GM18861 (cell line): ENCODE data around the gene INPP5D.
"Not testable (repeated sequence)": the region's sequence is repeated elsewhere in the genome, so short reads cannot be mapped to it uniquely, and the experiment has no call there.

Experiments used
- ATAC-seq: cut with Tn5 transposase; IDR thresholded peaks from one replicate; pipeline ENCODE4 v1.9.1; 2021; ENCODE audit not compliant: unreplicated experiment

Gene INPP5D

DNA sequence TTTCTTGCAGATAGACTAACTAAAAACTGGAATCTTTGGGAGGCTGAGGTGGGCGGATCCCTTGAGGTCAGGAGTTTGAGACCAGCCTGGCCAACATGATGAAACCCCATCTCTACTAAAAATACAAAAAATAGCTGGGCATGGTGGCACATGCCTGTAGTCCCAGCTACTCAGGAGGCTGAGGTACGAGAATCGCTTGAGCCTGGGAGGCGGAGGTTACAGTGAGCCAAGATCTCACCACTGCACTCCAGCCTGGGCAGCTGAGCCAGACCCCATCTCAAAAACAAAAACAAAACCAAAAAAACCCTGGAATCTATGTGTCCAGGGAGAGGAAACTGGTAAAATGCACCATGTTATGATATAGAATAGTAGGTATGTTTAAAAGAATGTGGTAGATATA lies 7.6 kb upstream of the INPP5D start:
- ATAC-seq: not testable (repeated sequence)

DNA sequence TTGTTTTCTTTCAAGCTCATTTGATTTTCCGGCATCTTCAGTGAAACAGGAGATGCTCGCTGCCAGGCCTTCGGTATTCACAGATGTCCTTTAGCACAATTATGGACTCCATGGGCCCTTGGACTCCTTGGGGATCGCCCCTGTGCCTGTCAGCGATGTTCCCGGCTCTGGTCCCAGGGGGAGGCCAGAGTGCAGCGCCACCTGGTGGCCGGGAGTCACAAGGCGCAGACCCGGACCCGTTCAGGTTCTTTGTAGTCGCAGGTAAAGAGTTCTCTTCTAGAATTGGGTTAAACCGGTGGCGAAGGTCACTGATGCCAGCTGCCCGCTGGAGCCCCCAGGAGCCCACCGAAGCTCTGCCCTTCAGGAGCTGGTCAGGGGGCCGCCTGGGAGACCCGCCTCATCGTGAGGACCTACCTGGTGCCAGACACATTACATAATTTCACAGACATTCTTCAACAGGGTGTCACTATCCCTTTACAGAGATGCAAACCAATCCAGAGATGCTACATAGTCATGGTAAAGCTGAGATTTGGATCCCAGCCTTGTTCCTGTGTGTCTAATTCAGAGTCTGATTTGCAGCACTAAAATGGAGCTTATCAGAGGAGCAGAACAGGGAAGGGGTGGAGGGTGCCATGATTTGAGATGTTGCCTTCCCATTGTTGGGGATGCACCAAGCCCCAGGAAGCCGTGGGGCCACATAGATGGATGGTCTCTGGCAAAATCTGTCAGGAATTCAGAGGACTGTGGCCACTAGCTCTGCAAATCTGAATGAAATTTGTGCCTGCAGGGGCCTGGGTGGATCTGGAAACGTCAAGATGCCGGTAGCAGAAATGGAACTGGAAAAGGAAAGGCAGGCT lies 6.0 kb upstream of the INPP5D start:
- ATAC-seq: no peak

DNA sequence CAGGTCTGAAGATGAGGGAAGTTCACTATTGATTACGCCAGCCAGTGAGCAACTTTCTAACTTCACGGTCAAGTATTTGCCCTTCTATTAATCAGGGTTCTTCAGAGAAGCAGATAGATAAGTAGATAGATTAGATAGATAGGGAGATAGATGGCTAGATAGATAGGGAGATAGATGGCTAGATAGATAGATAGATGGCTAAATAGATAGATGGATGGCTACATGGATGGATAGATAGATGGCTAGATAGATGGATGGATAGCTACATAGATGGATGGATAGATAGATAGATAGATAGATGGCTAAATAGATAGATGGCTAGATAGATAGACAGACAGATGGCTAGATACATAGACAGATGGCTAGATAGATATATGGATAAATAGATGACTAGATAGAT lies 4.8 kb upstream of the INPP5D start:
- no peak for ATAC-seq

DNA sequence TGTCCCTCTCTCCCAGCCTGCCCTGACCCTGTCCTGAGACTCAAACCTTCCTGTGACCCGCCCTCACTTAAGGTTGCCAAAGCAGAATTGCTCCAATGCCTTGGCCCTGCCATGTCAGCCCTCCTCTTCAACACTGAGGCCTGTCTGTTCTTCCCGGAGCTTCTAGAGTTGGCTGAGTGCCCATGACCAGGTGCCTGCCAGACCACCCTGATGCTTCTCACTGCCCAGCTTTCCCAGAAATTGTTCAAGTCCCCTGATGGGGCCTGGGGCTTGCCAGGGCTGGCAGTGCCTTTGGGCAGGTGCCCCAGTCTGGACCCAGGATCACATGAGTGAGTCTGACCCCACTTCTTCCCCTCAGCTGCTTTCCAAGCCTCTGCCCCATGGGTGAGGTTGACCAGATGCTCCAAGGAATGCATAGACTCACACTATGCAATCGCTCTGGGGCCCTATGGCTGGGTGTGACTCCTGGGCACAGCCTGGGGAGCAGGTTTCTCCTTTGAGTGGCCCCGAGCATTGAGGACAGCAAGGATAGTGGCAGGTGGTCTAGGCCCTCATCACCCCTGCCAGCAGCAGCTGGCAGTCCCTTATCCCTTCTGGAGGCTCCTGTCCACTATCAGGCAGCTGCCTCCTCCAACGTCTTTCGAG lies 3.1 kb upstream of the INPP5D start:
- ATAC-seq: no peak

DNA sequence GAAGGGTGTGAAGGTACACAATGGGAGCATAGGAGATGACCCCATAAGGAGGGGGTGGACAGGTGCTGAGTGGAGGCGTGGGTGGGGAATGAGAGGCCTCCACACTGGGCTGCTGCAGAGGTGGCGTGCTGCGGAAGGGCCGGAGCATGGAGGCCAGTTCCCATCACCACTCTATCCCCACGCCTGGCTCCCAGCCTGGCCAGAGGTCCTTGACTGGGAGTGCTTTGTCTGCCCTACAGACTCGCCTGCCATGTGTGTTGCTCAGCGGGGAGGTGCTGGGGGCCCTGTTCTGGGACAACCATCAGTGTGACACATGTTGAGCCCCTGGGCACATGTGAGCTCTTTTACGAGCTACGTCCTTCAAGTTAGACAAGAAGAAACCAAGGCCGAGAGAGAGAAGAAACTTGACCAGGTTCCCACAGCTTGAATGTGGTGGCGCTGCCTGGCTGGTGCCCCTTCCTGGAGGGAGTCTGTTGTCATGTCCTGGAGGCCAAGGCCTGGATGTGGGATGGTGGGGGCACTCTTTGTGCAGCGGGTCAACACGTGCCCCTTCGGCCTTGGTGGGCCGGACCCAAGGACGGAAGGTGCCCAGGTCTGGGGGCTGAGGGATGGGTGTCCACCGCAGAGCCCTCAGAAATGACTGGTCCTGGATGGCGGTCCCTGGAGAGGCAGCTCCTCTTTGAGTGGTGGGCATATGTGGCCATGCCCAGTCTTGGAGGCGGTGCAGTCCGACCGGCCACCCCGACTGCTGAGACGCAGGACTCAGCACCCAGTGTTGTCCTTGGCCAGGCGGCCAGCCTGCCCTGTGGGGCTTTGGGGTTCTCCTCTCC lies 1.2 kb upstream of the INPP5D start:
- ATAC-seq: no peak

DNA sequence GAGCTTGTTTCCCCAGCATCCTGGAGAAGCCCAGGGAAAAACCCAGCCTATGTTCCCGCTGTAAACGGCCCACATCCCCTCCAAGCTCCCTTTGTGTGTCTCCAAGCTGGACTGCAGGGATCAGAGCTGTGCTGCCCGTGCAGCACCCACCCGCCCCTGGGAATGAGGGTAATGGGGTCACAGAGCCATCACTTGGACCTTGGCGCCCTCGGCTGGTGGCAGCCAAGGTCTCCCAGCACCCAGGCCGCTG lies 670 bp upstream of the INPP5D start:
- no peak for ATAC-seq

DNA sequence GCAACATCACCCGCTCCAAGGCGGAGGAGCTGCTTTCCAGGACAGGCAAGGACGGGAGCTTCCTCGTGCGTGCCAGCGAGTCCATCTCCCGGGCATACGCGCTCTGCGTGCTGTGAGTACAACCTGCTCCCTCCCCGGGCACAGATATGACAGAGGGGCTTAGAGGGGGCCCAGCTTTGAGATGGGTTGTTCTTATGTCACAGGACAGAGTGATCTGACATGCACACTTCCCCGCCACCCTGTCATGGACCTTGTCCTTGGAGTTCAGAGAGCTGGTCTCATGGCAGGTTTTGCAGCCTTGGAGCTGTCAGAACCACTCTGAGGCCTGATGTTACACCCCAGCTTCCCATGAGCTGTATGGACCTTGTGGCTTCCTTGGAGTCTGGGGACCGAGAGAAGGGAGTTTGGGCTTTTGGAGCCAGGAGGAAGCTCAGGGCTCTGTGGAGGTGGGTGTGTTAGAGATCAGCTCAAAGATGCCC lies 398 bp downstream of the INPP5D start:
- ATAC-seq: no peak

DNA sequence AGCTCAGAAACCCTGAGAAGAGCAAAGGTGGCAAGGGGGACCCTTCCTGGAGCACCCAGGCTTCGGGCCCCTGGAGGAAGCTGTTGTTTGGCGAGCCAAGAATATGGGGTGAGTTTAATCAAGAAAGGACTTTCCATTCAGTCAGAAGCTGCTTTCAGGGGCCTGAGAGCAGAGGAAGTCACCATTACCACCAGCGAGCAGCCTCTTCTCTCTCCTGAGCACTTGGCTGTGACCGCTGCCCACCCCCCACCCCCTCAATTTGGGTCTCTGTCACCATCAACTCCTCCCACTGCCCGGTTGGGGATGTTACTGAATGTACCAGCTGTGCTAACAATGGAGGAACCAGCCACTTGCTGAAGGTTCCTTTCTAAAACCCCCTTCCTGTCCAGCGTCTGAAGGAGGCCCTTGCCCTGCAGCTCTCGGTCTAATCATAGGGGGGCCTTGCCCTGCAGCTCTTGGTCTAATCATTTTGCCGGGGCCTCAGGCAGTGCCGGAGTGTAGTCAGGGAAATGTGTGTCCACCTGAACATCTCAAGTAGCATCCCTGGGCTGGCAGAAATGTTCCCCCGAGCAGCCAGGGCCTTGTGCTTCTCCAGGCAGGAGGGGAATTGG lies 943 bp downstream of the INPP5D start:
- ATAC-seq: no peak

DNA sequence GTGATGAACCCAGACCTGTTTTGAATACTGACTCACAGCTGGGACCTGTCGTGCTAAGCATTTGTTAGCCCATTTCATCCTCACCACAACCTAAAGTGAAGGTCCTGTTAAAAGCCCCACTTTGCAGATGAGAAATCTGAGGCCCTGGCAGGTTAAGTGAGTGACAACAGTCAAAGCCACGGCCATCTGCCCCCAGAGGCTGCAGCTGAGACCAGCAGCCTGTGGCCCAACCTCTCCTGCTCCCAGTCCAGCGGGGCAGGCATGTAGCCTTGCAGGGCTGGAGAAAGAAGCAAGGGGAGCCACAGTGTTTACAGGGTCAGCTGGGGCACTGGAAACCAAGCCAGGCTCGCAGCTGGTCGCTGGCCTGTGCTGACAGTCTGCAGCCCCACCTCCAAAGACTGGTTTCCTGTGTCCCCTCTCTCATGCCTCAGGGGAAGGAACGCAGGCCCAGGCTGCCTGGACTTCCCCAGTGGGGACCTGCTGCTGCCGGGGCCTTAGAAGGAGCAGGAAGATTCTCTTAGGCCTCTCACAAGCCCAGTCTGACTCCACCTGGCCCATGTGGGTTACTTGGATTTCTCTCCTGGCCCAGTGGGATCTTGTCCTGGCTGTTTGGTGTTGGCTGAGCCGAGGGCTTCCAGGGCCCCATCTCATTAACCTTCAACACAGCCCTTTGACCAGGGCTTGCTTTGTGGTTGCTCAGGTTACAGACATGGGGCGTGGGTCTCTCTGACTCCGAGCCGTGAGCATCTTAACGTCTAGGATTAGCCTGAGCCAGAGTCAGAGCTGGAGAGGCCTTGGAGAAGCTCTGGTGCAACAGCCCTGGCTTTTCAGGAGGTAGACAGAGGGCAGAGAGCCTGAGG lies 1.7 kb downstream of the INPP5D start:
- peak; percentile 17 for ATAC-seq

DNA sequence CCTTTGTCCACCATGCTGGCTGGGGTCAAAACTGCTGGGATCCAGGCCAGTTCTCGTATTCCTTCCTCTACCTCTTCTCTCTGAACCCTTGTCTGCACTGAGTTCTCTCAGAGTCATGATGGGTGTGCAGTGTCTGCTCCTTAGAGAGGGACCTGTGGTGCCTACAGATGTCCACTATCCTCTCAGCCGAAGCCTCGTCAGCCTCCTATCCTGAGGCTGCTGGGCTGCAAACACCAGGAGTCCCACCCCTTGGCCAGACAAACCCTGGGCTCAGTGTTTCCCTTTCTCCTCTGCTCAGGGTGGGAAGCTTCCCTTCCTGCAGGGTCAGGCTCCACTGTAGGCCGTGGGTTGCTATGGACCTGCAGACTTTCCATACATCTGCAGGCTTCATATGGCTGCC lies 2.3 kb downstream of the INPP5D start:
- ATAC-seq: no peak

DNA sequence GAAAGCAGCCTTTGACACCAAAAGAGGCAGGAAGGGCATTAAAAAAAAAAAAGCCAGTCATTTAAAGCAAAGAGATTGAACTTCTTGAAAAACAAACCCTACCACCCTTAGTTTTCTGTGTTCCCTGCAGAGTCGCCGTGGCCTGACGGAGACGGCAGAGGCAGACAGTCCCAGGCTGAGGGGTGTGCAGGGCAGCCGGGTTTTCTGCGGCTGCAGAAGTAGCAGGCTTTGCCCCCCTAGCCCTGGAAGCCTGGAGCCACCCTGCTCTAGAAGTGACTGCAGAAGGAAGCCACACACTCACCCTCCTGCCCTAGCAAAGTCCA lies 2.8 kb downstream of the INPP5D start:
- no peak for ATAC-seq

DNA sequence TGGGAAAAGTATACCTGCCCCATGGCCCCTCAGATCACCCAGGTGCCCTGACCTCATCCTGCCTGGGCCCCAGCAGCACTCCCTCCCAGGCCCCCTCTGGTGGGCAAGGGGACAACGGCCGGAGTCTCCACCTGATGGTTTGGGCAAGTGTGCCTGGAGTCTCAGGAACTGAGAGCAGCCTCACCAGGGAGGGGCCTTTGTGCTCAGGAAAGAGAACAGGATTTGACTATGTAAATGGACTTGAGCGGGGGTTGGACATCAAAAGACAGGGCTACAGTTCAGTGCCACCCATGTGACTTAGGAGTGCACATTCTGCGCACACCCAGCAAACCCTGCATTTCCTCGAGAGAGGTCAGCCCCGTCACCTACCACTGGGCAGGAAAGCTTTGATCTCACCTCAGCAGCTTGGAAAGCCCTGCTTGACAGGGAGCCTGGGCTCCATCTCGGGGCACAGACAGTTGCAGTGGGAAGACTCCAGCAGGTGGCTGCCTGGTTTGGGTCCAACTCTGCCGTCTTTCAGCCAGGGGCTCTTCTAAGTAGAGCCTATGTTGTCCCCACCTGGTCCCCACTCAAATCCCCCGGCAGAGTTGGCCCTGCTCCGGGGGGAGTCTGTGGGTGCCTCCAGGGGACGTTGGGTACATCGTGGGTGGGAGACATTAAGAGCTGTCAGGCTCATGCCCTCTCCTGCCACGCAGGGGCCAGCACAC lies 3.3 kb downstream of the INPP5D start:
- peak; percentile 42 for ATAC-seq

DNA sequence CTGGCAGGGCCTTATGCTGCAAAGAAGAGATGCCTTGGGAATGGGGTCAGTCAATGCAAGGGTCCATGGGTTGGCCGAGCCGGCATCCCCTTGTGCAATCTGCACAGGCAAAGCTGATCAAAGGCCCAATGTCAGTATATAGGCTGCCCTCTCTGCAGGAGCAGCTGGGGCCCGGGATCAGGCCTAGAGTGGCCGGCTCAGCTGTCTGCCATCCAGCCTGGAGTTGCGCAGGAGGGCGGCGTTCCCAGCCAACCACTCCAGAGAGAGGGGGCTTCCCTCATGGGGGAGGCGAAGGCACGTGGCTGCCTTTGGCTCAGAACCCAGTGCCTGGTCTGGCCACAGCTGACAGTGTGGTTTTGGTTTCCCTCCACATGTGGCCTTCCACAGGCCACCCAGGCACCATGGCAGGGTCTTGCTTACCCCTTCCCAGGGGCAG lies 3.9 kb downstream of the INPP5D start:
- ATAC-seq: no peak

DNA sequence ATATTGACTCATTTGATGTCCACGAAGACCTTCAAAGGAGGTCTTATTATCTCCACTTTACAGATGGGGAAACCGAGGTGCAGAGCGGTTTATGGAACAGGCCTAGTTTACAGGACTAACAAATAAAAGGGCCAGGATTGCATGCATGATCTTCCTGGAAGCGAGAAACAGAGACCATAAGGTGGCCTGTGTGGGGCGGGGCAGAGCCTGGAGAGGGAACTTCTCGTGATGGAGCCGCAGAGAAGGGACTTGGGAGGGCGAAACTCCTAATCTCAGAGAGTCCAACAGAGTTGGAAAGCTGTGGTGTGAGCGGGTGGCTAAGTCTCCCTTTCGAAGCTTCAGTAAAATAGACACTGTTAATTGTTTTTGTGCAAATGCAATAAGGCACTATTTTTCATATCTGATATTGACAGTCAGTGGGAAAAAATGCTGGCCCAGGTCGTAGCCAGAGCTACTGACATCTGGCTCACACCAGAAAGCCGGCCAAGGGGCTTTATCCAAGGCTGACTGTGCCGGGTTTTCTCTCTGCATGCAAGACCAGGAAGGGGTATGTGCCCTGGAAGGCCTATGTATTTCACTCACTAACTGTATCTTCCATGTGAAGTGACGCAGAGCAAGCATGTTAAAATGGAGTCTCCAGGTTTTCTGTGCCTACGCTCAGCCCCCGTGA lies 4.5 kb downstream of the INPP5D start:
- no peak for ATAC-seq

DNA sequence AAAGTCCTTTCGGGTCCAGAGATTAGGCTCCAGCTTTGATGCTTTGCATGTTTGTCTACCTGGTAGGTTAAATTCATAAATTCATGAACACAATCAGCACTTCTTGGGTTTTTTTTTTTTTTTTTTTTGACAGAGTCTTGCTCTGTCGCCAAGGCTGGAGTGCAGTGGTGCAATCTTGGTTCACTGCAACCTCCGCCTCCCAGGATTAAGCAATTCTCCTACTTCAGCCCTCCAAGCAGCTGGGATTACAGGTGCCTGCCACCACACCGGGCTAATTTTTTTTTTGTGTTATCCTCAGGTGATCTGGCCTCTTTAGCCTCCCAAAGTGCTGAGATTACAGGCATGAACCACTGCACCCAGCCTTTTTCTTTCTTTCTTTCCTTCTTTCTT lies 5.1 kb downstream of the INPP5D start:
- ATAC-seq: not testable (repeated sequence)

DNA sequence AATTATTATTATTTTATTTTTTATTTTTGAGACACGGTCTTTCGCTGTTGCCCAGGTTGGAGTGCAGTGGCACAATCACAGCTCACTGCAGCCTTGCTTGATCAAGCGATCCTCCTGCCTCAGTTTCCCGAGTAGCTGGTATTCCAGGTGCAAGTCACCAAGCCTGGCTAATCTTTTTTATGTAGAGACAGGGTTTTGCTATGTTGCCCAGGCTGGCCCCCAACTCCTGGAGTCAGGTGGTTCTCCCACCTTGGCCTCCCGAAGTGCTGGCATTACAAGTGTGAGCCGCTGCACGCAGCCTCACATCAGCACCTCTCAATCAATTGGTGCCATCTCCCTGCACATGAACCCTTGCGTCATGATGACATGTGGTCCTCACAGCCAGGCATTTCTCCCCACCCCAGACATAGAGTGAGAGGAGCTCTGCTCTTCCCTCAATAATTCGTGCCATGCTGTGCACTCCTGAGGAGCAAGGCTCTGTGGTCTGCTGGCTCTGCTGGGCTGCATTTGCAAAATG lies 5.9 kb downstream of the INPP5D start:
- no peak for ATAC-seq

DNA sequence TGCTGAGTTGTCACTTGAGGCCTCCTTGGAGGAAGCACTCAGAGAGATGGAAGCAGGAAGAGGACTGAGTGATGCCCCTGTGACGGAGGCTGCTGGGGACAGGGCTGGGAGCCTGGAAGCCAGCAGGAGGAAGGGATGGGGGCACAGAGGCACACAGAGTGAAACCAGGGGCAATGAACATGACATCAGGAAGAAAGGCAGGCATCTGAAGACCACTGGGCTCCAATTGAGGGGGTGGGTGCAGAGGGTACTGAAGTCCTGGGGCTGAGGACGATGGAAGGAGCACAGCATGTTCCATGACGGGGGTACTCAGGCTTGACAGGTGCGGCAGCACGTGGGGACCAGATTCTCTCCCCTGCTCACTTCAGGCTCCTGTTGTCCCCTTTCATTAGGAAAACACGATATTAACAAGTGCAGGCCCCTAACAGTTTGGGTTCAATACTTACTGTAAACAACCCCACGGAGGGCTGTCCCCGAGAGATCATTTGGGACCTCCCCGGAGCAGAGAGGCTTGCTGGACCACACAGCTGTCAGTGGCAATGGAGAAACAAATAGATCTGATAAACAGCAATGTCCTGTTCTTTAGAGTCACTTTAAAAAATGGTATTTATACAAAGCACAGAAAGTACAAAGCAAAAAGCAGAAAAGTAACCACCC lies 8.7 kb downstream of the INPP5D start:
- no peak for ATAC-seq

DNA sequence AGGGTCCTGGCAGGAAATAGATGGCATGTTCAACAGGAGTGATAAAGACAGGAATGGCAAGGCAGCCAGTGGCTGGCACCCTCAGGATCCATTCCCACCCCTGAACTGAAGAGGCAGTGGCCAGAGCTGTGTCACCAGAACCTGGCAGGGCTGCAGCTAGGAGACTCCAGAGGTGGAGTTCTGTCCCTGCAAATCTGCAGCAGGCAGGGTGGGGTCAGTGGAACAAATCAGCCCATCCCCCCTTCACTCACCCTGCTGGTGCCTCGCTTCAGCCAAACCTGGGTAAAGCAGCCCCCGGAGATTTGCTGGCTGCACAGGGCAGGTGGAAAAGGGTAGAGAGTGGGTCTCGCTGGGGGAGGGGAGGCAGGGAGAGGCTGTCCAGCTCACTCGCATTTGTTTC lies 12.7 kb downstream of the INPP5D start:
- ATAC-seq: no peak

DNA sequence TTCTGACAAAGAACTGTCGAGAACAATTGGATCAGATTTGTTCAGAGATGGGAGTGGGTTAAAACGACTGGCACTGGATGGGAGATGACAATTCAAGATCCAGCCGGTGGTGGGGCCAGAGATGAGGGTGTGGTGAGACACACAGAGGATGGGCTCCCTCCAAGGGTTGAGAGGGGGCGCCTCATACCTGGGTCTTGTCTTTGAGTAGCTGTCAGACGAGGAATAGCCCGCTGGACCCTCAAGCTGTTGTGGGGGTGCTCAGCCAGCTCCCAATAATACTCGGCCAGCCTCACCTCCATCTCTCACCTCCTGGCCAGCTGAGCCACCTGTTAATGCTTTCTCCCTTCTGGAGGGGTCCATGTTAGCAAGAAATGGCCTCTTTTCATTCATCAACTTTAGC lies 14.0 kb downstream of the INPP5D start:
- no peak for ATAC-seq
